ENCODE results near the gene TAMM41.
"Not testable (repeated sequence)": the region's sequence is repeated elsewhere in the genome, so short reads cannot be mapped to it uniquely, and the experiment has no call there.

TAMM41 gene

DNA sequence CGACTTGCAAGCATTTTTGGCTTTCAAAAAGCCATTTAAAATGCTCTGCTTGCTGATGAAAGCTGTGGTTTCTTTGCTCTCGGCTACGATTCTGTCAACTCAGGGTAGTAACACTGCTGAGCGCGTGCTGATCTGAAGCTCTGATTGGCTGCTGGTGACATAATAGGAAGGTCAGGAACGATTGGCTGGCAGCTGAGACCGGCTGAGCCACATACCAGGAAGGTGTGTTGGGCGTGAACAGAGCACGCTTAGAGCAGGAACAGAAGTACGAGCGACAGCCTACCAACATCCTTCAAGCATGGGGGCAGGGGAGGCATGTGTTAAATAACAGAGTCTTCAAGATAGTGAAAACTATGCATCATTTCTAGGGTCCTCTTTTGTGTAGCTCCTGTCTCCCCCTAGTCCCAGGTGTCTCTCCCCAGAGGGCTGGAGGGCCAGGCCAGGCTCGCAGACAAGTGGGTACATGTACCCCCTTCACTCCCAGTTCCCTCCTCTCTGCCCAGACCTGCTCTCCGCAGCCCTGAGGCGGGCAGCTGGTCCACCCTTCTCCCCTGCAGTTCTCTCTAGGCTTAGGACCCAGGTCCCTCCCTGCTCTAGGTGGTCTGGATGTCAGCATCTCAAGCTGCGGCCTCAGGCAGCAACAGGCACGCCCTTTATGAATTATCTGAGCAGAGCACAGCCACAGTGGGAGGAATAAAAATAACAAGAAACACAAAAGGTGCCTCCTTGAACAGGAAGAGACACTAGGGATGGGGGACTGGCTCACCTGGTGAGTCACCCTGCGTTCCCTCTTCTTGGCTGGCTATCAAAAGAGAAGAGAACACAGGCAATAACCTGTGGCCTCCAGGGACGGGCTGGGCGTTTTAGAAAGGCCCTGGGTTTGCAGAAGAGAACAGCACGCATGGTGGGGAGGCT lies 76.0 kb downstream of the TAMM41 start:
- peaks cover 10% of the 10 kb centered on the region for H3K4me1 ChIP-seq
- no peaks in the 10 kb centered on the region for H3K36me3 ChIP-seq
- no peaks in the 10 kb centered on the region for H3K27me3 ChIP-seq
- H3K9me3 ChIP-seq, result no peaks in the 10 kb centered on the region
- H3K9ac ChIP-seq, result no peak overlapping the region
- H3K27ac ChIP-seq, result no peak overlapping the region
- H3K4me2 ChIP-seq, result peak overlapping the region; percentile 34
- H4K20me1 ChIP-seq, result no peaks in the 10 kb centered on the region
- no peak for TF ChIP-seq Cebpa-rat (IDR thresholded peaks at IDR 0.05)
- H3K4me3 ChIP-seq, result no peak overlapping the region

DNA sequence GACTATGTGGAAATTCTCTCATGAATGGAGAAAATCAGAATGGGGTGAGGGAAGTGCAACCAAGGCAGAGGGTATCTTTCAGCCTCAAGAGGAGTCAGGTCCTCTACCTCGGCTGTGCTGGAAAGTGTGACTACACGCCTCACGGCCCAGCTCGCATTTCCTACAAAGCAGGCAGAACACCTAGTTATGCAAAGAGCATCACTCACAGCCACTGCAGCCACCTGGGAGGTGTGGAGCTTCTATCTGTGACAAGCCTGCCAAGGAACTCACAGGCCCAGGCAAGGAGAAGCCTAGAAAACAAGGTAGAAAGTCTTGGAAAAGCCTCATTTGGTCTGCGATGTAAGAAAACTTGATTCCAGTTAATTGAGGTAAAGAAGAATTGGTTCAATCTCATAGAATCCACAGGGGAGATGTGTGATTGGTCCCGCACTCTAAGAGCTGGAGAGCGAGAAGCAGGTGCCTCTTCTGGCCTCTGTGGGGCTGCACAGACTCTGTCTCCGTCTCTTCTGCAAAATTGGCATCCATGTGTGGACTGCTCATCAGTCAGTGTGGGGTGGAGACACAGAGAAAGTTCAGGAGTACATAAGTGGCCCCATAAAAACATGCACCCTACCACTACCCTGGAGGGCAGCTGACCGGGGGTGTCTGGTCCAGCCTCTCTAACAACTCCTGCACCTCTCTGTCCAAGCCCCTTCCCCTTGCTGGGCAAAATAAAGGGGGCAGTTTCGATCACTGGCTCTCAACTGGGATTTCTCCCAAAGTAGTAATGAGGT lies 76.8 kb downstream of the TAMM41 start:
- TF ChIP-seq Cebpa-rat (IDR thresholded peaks at IDR 0.05), result no peak
- Histone ChIP-seq H3K27me3 (no peaks in the 10 kb centered on the region), H3K27ac (no peak overlapping the region), H4K20me1 (no peaks in the 10 kb centered on the region), H3K9me3 (no peaks in the 10 kb centered on the region), H3K4me1 (peaks cover 10% of the 10 kb centered on the region), H3K36me3 (no peaks in the 10 kb centered on the region), H3K9ac (no peak overlapping the region), H3K4me2 (peak overlapping the region; percentile 34), H3K4me3 (no peak overlapping the region)

DNA sequence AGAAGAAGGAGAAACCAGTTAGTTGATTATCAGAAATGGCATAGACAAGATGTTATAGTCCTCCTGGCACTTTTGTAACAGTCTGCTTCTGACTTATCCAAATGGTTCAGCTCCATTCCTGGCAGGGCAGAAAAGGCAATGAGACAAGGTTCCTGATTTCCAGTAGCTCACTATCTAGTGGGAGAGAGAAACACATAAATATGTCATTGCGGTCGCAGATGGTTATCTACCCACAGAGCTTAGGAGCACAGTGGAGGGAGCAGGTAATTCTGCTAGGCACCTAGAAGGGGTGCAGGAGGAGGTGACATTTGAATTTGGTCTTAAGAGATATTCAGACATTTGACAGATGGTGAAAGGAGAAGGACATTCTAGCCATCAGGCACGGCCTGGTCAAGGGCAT lies 78.1 kb downstream of the TAMM41 start:
- TF ChIP-seq Cebpa-rat (IDR thresholded peaks at IDR 0.05), result no peak
- H3K27me3 ChIP-seq, result no peaks in the 10 kb centered on the region
- H3K27ac ChIP-seq, result no peak overlapping the region
- H3K36me3 ChIP-seq, result no peaks in the 10 kb centered on the region
- peaks cover 10% of the 10 kb centered on the region for H3K4me1 ChIP-seq
- H3K9me3 ChIP-seq, result no peaks in the 10 kb centered on the region
- H3K9ac ChIP-seq, result no peak overlapping the region
- no peak overlapping the region for H3K4me3 ChIP-seq
- H4K20me1 ChIP-seq, result no peaks in the 10 kb centered on the region
- H3K4me2 ChIP-seq, result no peak overlapping the region

DNA sequence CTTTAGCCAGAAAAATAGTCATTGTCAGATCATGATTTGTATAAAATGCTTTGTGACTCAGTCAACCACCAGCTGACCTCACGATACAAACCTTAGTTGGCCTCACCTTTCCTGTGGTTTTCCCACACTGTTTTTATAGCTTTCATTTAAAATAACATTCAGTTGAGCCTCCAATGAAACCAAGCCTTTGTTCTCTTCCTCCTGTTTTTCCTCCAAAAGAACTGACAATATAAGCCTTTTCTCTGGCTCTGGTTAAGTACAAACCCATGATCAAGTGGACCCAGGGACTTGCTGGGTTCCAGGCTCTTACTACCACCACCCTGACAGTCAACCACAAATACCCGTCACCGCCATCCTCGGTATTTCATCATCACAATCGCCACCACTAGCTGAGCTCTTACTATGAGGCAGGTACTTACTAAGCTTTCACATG lies 81.7 kb downstream of the TAMM41 start:
- Histone ChIP-seq H3K27me3 (no peaks in the 10 kb centered on the region), H3K4me1 (no peaks in the 10 kb centered on the region), H3K4me3 (no peak overlapping the region), H3K36me3 (no peaks in the 10 kb centered on the region), H3K4me2 (no peak overlapping the region), H3K9ac (no peak overlapping the region), H3K27ac (no peak overlapping the region), H3K9me3 (no peaks in the 10 kb centered on the region), H4K20me1 (no peaks in the 10 kb centered on the region)
- no peak for TF ChIP-seq Cebpa-rat (IDR thresholded peaks at IDR 0.05)

DNA sequence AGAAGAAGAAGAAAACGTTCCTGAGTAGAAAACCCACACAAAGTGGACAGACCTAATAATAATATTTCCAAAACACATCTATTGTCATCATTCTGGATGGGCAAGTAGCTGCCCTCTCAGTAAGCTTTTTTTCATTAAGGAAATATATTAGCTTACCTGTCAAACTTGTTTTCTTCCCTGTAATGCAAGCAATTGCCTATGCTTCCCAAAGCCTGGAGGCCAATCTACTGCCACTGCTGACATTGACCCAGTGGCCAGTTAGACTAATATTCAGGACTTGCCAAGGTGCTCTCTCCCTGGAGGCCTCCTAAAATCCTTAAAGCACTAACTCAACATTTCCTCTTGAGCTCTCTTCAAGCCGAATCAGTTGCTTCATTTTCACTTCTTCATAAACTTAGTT lies 86.7 kb downstream of the TAMM41 start:
- no peak overlapping the region for H3K4me2 ChIP-seq
- no peaks in the 10 kb centered on the region for H4K20me1 ChIP-seq
- no peaks in the 10 kb centered on the region for H3K9me3 ChIP-seq
- H3K9ac ChIP-seq, result no peak overlapping the region
- no peaks in the 10 kb centered on the region for H3K36me3 ChIP-seq
- TF ChIP-seq Cebpa-rat (IDR thresholded peaks at IDR 0.05), result no peak
- no peak overlapping the region for H3K4me3 ChIP-seq
- no peak overlapping the region for H3K27ac ChIP-seq
- H3K4me1 ChIP-seq, result no peaks in the 10 kb centered on the region
- no peaks in the 10 kb centered on the region for H3K27me3 ChIP-seq

DNA sequence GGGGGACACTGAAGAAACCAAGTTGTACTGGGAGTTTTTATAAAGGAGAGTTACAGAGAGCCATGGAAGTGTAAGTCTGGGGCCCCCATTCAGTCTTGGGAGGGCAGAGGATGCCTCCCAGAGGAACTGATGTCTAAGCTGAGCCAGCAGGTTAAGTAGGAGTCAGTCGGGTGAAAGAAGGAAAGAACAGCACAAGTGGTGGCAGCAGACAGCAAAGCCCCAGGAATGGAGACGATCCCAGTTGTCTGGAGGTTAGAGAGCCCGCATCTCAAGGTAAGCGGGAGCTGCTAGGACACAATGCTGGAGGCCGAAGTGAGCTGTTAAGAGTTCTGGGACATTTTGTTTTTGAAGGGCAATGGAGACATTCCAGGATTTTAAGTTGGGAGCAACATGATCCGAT lies 88.8 kb downstream of the TAMM41 start:
- Histone ChIP-seq H3K27me3 (no peaks in the 10 kb centered on the region), H3K27ac (no peak overlapping the region), H3K9me3 (no peaks in the 10 kb centered on the region), H3K9ac (no peak overlapping the region), H3K4me2 (no peak overlapping the region), H3K4me1 (no peaks in the 10 kb centered on the region), H3K36me3 (no peaks in the 10 kb centered on the region), H3K4me3 (no peak overlapping the region), H4K20me1 (no peaks in the 10 kb centered on the region)
- no peak for TF ChIP-seq Cebpa-rat (IDR thresholded peaks at IDR 0.05)

DNA sequence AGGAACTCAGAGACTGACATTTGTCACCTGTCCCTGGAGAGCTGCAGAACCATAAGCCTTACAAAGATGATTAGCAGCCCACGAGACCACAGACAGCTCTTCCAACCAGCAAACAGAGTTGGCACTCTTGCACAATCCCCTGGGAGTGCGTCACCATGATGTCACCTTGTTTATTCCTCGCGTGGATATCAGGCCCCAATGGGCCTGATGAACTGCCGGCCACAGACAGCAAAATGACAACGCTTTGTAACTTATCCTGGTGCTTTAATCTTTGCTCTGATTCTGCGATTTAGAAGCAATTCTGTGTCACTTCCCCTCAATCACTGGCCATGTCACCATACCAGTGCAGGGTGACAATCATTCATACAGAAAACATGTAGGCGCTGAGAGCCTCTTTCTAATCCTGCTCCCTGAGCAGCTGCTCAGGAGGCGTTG lies 89.2 kb downstream of the TAMM41 start:
- Histone ChIP-seq H4K20me1 (no peaks in the 10 kb centered on the region), H3K27me3 (no peaks in the 10 kb centered on the region), H3K9me3 (no peaks in the 10 kb centered on the region), H3K27ac (no peak overlapping the region), H3K4me1 (no peaks in the 10 kb centered on the region), H3K36me3 (no peaks in the 10 kb centered on the region), H3K4me3 (no peak overlapping the region), H3K4me2 (no peak overlapping the region), H3K9ac (no peak overlapping the region)
- TF ChIP-seq Cebpa-rat (IDR thresholded peaks at IDR 0.05), result no peak

DNA sequence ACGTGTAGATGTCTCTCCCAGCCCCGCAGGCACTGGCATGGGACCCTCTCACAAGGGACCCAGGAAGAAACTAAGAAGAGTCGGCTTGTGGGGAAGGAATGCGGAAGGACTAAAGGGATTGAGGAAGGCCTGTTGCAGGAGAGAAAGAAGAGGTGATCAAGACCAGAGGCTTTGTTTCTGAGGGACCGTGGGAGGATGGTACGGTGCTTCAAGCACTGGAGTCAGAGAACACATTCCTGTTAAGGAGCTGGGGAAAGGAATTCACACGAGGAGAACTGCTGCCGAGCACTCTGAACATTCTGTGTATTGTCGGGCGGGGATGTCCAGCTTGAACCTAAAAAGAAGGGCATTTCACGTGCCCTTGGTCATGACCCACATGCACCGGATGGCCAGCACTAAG lies 91.4 kb downstream of the TAMM41 start:
- Histone ChIP-seq H3K4me2 (no peak overlapping the region), H3K4me3 (no peak overlapping the region), H3K36me3 (no peaks in the 10 kb centered on the region), H3K9me3 (no peaks in the 10 kb centered on the region), H3K27me3 (no peaks in the 10 kb centered on the region), H3K4me1 (no peaks in the 10 kb centered on the region), H3K9ac (no peak overlapping the region), H4K20me1 (no peaks in the 10 kb centered on the region), H3K27ac (no peak overlapping the region)
- TF ChIP-seq Cebpa-rat (IDR thresholded peaks at IDR 0.05), result no peak

DNA sequence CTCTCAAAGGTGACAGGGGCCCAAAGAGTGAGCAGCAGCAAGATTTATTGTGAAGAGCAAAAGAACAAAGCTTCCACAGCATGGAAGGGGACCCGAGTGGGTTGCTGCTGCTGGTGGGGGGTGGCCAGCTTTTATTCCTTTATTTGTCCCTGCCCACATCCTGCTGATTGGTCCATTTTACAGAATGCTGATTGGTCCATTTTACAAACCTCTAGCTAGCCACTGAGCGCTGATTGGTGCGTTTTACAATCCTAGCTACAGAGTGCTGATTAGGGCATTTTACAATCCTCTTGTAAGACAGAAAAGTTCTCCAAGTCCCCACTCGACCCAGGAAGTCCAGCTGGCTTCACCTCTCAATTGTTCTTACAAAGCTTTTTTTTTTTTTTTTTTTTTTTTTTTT lies 94.4 kb downstream of the TAMM41 start:
- not testable (repeated sequence) for H3K9me3 ChIP-seq, H3K4me3 ChIP-seq, H3K36me3 ChIP-seq, H3K4me1 ChIP-seq, H3K9ac ChIP-seq, H4K20me1 ChIP-seq, H3K4me2 ChIP-seq, H3K27me3 ChIP-seq, H3K27ac ChIP-seq

DNA sequence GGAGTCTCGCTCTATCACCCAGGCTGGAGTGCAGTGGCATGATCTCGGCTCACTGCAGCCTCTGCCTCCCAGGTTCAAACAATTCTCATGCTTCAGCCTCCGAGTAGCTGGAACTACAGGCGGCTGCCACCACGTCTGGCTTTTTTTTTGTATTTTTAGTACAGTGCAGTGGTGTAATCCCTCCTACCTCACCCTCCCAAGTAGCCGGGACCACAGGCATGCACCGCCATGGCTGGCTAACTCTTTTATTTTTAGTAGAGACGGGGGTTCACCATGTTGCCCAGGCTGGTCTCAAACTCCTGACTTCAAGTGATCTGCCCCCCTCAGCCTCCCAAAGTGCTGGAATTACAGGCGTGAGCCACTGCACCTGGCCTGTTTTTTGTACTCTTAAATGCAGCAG lies 98.4 kb downstream of the TAMM41 start:
- not testable (repeated sequence) for H4K20me1 ChIP-seq, H3K27ac ChIP-seq, H3K4me3 ChIP-seq, H3K9me3 ChIP-seq, H3K9ac ChIP-seq, H3K27me3 ChIP-seq, H3K4me1 ChIP-seq, H3K36me3 ChIP-seq
- peak overlapping the region; percentile 46 for H3K4me2 ChIP-seq
